ENCODE results near the gene LEMD3. TPM values are rescaled to one million over a fixed set of nuclear protein-coding genes. Genes with fewer than 3 reads are reported as not detected.

Gene LEMD3
- total RNA-seq, 2 experiments from 2014 or later: 15.9 to 17.6 TPM

DNA sequence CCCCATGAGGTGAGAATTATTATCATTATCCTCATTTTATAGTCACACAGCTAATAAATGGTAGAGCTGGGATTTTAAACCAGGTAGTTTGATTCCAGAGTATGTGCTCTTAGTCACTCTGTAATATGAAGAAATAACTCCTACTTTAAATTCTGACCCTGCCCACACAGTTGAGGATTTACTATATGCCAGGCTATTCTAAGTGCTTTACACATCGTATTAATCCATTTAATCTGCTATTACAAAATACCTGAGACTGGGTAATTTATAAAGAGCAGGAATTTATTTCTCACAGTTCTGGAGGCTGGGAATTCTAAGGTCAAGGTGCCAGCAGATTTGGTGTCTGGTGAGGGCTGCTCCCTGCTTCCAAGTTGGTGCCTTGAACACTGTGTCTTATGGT lies 28.6 kb upstream of the LEMD3 start:
- H3K4me1 Mint-ChIP-seq: no peaks in the 10 kb centered on the region
- H3K36me3 Mint-ChIP-seq (ENCODE audit: low read depth): peaks cover 3% of the 10 kb centered on the region
- POLR2A ChIA-PET: interaction anchor here (0.7 kb wide), 1 partner anchor 29 kb away, joined by 3 read pairs; the partner anchor contains the start of gene LEMD3
- H3K9me3 Mint-ChIP-seq (ENCODE audit: low read depth): peaks cover 5% of the 10 kb centered on the region
- intact Hi-C loops (cut with DNase I, micrococcal nuclease): no loop called here
- no peak overlapping the region for H3K4me3 Mint-ChIP-seq
- ATAC-seq (no peak), DNase-seq (no peak)
- CTCF ChIA-PET: interaction anchor here (1.3 kb wide), 1 partner anchor 18 kb away, joined by 4 read pairs; no protein-coding TSS in a partner anchor
- H3K27ac Mint-ChIP-seq: no peak overlapping the region
- peaks cover 24% of the 10 kb centered on the region for H3K27me3 Mint-ChIP-seq

DNA sequence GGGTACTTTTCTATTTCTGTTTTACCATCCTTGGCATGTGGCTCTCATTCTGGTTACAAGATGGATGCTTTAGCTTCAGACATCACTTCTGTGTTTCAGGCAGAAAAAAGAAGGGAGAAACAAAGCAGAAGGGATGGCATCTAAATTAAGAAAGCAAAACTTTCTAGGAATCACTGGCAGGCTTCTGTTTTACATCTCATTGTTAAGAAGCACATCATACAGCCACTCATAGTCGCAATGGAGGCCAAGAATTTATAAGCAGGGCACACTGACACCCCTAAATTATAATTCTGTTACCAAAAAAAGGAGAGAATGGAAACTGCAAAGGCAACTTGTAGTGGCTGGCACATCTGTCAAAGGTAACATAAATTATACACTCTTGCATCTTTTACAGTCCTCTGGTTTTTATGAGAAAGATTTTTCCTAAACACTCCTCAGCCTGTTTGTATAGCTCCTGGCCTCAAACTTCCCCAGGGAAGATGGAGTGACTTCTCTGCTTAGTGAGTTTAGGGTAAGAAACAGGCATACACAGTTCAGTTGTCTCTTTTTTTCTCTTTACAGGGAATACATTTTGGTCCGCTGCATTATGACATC lies 22.0 kb upstream of the LEMD3 start:
- ChIA-PET POLR2A (no interaction called here), CTCF (interaction anchor here (0.6 to 1.2 kb wide), 5 partner anchors 11 to 379 kb away, joined by 3 to 4 read pairs (median 3); no protein-coding TSS in a partner anchor)
- Mint-ChIP-seq H3K27me3 (peaks cover 31% of the 10 kb centered on the region), H3K4me3 (no peak overlapping the region), H3K4me1 (no peaks in the 10 kb centered on the region), H3K36me3 (ENCODE audit: low read depth) (no peaks in the 10 kb centered on the region), H3K27ac (no peak overlapping the region), H3K9me3 (ENCODE audit: low read depth) (no peaks in the 10 kb centered on the region)
- intact Hi-C loops (cut with DNase I, micrococcal nuclease): no loop called here
- DNase-seq (no peak), ATAC-seq (no peak)

DNA sequence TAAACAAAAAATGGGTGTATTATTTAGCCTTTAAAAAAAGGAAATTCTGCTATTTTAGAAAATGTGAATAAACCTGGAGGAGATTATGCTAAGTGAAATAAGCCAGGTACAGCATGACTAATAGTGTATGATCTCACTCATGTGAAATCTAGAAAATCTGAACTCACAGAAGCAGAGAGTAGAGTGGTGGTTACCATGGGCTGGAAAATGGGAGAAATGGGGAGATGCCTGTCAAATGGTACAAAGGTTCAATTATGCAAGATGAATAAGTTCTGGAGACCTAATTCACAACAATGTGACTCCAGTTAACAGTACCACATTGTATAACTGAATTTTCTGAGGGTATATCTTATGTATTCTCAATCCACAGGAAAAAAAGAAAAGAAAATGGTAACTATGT lies 17.4 kb upstream of the LEMD3 start:
- Mint-ChIP-seq H3K27me3 (peaks cover 23% of the 10 kb centered on the region), H3K9me3 (ENCODE audit: low read depth) (no peaks in the 10 kb centered on the region), H3K27ac (no peak overlapping the region), H3K36me3 (ENCODE audit: low read depth) (no peaks in the 10 kb centered on the region), H3K4me3 (no peak overlapping the region), H3K4me1 (peaks cover 15% of the 10 kb centered on the region)
- ChIA-PET POLR2A (no interaction called here), CTCF (no interaction called here)
- ATAC-seq (no peak), DNase-seq (no peak)
- intact Hi-C loops (cut with DNase I, micrococcal nuclease): no loop called here

DNA sequence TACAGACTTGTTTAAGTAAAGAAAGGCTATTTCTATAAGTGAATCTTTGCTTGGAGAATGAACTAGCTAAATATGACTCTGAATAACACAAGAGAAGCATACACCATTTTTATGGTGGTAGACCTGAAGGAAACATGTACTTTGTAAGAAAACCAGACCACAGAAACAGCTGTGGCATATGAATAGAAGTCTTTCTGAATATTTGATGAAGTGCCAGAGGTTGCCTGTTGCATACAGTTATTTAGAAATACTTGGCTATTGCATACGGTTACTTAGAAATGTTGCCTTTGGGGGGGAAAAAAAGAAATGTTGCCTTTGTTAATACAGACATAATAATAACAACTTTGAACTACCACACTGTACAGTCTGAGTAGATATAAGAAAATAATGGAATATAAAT lies 16.8 kb upstream of the LEMD3 start:
- ChIA-PET CTCF (no interaction called here), POLR2A (no interaction called here)
- no peak overlapping the region for H3K27ac Mint-ChIP-seq
- peaks cover 23% of the 10 kb centered on the region for H3K27me3 Mint-ChIP-seq
- no peaks in the 10 kb centered on the region for H3K9me3 Mint-ChIP-seq (ENCODE audit: low read depth)
- ATAC-seq (no peak), DNase-seq (no peak)
- no peak overlapping the region for H3K4me3 Mint-ChIP-seq
- H3K4me1 Mint-ChIP-seq: peaks cover 17% of the 10 kb centered on the region
- intact Hi-C loops (cut with DNase I, micrococcal nuclease): no loop called here
- no peaks in the 10 kb centered on the region for H3K36me3 Mint-ChIP-seq (ENCODE audit: low read depth)

DNA sequence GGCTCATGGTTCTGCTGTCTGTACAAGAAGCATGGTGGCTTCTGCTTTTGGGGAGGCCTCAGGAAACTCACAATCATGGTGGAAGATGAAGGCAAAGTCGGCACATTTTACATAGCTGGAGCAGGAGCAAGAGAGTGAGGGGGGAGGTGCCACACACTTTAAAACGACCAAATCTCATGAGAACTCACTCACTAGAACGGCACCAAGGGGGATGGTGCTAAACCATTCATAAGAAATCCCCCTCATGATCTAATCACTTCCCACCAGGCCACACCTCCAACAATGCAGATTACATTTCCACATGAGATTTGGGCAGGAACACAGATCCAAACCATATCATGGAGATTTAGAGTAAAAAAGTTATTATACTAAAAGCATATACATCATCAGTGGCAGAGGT lies 13.6 kb upstream of the LEMD3 start:
- Mint-ChIP-seq H3K4me1 (peaks cover 17% of the 10 kb centered on the region), H3K9me3 (ENCODE audit: low read depth) (no peaks in the 10 kb centered on the region), H3K4me3 (no peak overlapping the region), H3K27ac (peak overlapping the region; percentile 40), H3K36me3 (ENCODE audit: low read depth) (no peaks in the 10 kb centered on the region), H3K27me3 (peaks cover 21% of the 10 kb centered on the region)
- peak; percentile 19 for DNase-seq
- ChIA-PET POLR2A (interaction anchor here (0.6 to 2.5 kb wide), 2 partner anchors 13 to 205 kb away, joined by 3 to 14 read pairs; partner anchors contain the start of gene LEMD3), CTCF (interaction anchor here (0.6 to 4.4 kb wide), 3 partner anchors 13 to 400 kb away, joined by 3 to 22 read pairs (median 3); partner anchors contain the start of gene LEMD3)
- intact Hi-C loops (cut with DNase I, micrococcal nuclease): loop anchor here (1.0 kb wide), 1 partner anchor 14 kb away; the partner anchor contains the start of gene LEMD3 (in 2 of the 2)
- peak; percentile 54 for ATAC-seq

DNA sequence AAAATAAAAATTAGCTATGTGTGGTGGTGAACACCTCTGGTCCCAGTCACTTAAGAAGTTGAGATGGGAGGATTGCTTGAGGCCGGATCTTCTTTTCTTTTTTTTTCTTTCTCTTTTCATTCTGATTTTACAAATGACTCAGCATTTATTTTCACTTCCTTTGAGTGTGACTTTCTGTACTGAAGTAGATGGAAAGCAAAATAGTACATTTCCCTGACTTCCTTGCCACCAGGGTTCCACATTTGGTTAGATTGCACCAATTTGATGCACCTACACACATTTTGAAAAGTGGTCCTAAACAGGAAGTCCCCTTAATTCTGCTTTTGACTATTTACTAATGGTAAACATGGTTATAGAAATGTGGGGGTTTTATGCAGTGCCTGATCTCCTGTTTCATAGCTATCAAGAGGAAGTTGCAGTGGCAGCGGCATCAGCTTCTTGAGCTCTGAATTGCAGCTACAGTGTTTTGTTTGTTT lies 13.0 kb upstream of the LEMD3 start:
- H3K4me1 Mint-ChIP-seq: peaks cover 17% of the 10 kb centered on the region
- DNase-seq (peak; percentile 44), ATAC-seq (peak; percentile 85)
- intact Hi-C loops (cut with DNase I, micrococcal nuclease): loop anchor here (1.0 kb wide), 1 partner anchor 13 kb away; the partner anchor contains the start of gene LEMD3 (in 2 of the 2)
- peaks cover 20% of the 10 kb centered on the region for H3K27me3 Mint-ChIP-seq
- peak overlapping the region; percentile 3 for H3K4me3 Mint-ChIP-seq
- POLR2A ChIA-PET: interaction anchor here (0.6 to 2.5 kb wide), 2 partner anchors 13 to 205 kb away, joined by 3 to 14 read pairs; partner anchors contain the start of gene LEMD3
- no peaks in the 10 kb centered on the region for H3K9me3 Mint-ChIP-seq (ENCODE audit: low read depth)
- H3K36me3 Mint-ChIP-seq (ENCODE audit: low read depth): no peaks in the 10 kb centered on the region
- peak overlapping the region; percentile 82 for H3K27ac Mint-ChIP-seq
- CTCF ChIA-PET: interaction anchor here (4.4 kb wide), 1 partner anchor 12 kb away, joined by 22 read pairs; the partner anchor contains the start of gene LEMD3

DNA sequence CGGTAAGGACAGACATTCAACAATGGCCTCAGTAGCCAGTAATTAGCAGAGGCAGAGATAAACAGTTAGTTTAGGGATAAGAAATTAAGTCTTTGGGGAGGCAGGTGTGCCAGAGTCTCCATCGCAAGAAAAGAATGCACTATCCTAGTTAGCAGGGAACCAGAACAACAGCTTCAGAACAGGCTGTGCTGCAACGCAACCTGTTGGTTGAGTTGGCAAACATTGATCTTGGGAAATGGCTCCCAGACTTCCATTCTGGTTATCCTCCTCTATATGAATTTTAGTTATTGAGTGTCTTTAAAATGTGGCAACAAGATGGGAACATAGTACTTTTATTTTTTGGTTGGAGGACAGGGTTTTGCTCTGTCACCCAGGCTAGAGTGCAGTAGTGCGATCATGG lies 12.3 kb upstream of the LEMD3 start:
- ATAC-seq: no peak
- ChIA-PET POLR2A (interaction anchor here (2.5 kb wide), 1 partner anchor 12 kb away, joined by 14 read pairs; the partner anchor contains the start of gene LEMD3), CTCF (interaction anchor here (4.4 kb wide), 1 partner anchor 11 kb away, joined by 22 read pairs; the partner anchor contains the start of gene LEMD3)
- Mint-ChIP-seq H3K9me3 (ENCODE audit: low read depth) (no peaks in the 10 kb centered on the region), H3K27ac (peak overlapping the region; percentile 38), H3K4me1 (peaks cover 17% of the 10 kb centered on the region), H3K27me3 (peaks cover 16% of the 10 kb centered on the region), H3K36me3 (ENCODE audit: low read depth) (no peaks in the 10 kb centered on the region), H3K4me3 (no peak overlapping the region)
- no peak for DNase-seq
- intact Hi-C loops (cut with DNase I, micrococcal nuclease): no loop called here

DNA sequence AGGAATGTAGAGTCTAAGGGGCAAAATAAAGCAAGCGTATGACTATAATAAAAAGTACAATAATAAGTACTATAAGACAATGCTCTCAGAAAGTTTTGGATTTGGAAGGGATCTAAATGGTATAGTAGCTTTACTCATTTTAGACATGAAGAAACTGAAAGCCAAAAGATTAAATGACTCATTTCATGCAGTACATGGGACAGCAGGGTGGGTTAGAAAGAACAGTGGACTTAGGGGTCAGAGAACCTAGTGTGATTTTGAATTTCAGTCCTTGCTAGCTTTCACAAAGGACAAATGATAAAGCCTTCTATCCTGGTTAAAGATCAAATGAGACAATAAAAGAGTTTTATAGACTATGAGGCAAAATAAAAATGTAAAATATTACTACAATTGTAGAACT lies 6.8 kb upstream of the LEMD3 start:
- ChIA-PET POLR2A (no interaction called here), CTCF (interaction anchor here (0.8 kb wide), 1 partner anchor 9 kb away, joined by 3 read pairs; no protein-coding TSS in a partner anchor)
- Mint-ChIP-seq H3K4me3 (no peak overlapping the region), H3K27me3 (peaks cover 16% of the 10 kb centered on the region), H3K36me3 (ENCODE audit: low read depth) (no peaks in the 10 kb centered on the region), H3K27ac (no peak overlapping the region), H3K4me1 (no peaks in the 10 kb centered on the region), H3K9me3 (ENCODE audit: low read depth) (no peaks in the 10 kb centered on the region)
- ATAC-seq (peak; percentile 33), DNase-seq (no peak)
- intact Hi-C loops (cut with DNase I, micrococcal nuclease): no loop called here

DNA sequence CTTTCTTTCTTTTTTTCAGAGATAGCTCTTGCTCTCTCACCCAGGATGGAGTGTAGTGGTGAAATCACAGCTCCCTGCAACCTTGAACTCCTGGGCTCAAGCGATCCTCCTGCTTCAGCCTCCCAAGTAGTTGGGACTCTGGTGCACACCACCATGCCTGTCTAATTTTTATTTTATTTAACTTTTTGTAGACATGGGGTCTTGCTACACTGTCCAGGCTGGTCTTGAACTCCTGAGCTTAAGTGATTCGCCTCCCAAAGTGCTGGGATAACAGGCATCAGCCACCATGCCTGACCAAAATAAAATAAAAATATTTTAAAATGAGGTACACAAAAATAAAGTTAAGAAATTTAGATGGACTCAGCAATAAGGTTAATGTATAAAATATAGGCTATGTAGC lies 5.1 kb upstream of the LEMD3 start:
- Mint-ChIP-seq H3K9me3 (ENCODE audit: low read depth) (no peaks in the 10 kb centered on the region), H3K36me3 (ENCODE audit: low read depth) (no peaks in the 10 kb centered on the region), H3K4me3 (no peak overlapping the region), H3K27ac (no peak overlapping the region), H3K27me3 (peaks cover 16% of the 10 kb centered on the region), H3K4me1 (peaks cover 5% of the 10 kb centered on the region)
- DNase-seq (no peak), ATAC-seq (no peak)
- CTCF ChIA-PET: interaction anchor here (1.0 kb wide), 1 partner anchor 69 kb away, joined by 3 read pairs; no protein-coding TSS in a partner anchor
- intact Hi-C loops (cut with DNase I, micrococcal nuclease): no loop called here
- POLR2A ChIA-PET: no interaction called here

DNA sequence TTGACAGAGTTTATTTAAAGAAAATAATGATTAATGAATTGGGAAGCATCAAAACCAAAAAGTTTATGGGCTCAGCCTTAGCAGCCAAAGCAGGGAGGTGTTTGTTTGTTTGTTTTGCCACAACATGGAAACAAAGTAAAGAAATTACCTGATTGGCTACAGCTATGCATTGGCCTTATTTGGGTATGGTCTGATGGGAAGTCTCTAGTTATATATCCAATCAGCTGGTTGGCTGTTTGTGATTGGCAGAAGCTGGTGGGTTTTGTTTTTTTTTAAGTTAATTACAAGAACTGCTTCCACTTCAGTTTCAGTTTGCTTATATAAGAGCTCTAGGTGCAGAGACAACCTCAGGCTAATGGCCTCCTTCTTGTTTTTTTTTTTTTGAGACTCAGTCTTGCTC lies 4.6 kb upstream of the LEMD3 start:
- no peaks in the 10 kb centered on the region for H3K36me3 Mint-ChIP-seq (ENCODE audit: low read depth)
- H3K4me1 Mint-ChIP-seq: peaks cover 5% of the 10 kb centered on the region
- peaks cover 16% of the 10 kb centered on the region for H3K27me3 Mint-ChIP-seq
- no peak overlapping the region for H3K27ac Mint-ChIP-seq
- ChIA-PET POLR2A (no interaction called here), CTCF (interaction anchor here (1.0 kb wide), 1 partner anchor 69 kb away, joined by 3 read pairs; no protein-coding TSS in a partner anchor)
- ATAC-seq (no peak), DNase-seq (no peak)
- intact Hi-C loops (cut with DNase I, micrococcal nuclease): loop anchor here (5.0 kb wide), 2 partner anchors 552 to 968 kb away; partner anchors contain the start of genes LLPH (in 1 of the 2) and RASSF3 (in 1 of the 2)
- no peaks in the 10 kb centered on the region for H3K9me3 Mint-ChIP-seq (ENCODE audit: low read depth)
- no peak overlapping the region for H3K4me3 Mint-ChIP-seq

DNA sequence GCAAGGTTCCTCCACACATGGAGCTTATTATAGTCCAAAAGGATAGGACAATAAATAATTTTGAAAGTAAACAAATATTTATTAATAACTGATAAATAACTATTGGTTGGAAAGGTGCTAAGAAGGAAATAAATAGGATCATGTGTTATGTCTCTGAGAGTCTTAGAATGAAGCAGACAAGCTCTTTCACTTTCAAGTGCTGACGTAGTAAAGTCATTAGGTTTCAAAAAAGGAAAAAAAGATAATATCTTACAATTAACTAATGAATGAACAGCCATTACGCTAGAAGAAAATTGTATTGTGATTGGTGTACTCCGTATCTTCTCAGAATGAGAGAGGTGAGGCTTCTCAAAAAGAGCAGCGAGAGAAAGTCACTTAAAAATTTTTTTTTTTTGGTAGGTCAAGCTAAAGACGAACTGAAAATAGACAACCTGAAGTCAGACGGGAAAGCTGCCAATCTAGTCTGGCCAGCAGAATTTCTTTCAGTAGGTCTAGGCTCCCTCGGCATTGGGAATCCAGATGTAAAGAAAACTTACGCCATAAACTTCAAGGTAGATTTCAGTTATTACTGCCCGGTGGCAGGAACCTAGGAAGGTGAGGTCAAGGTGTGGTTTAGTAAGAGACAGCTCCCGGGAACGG lies 583 bp upstream of the LEMD3 start:
- Mint-ChIP-seq H3K9me3 (ENCODE audit: low read depth) (no peaks in the 10 kb centered on the region), H3K4me1 (peaks cover 29% of the 10 kb centered on the region), H3K27me3 (peaks cover 3% of the 10 kb centered on the region), H3K4me3 (peak overlapping the region; percentile 92), H3K36me3 (ENCODE audit: low read depth) (peaks cover 27% of the 10 kb centered on the region), H3K27ac (peak overlapping the region; percentile 97)
- no peak for DNase-seq
- intact Hi-C loops (cut with DNase I, micrococcal nuclease): loop anchor here (1.0 to 5.0 kb wide), 9 partner anchors 12 to 1134 kb away; partner anchors contain the start of genes LLPH (in 2 of the 2), GNS (in 1 of the 2), HELB (in 1 of the 2) and RASSF3 (in 1 of the 2)
- CTCF ChIA-PET: interaction anchor here (0.6 to 3.9 kb wide), 9 partner anchors 10 to 926 kb away, joined by 3 to 22 read pairs (median 3); no protein-coding TSS in a partner anchor
- no peak for ATAC-seq
- POLR2A ChIA-PET: interaction anchor here (0.9 to 1.5 kb wide), 5 partner anchors 11 to 764 kb away, joined by 3 to 14 read pairs (median 3); partner anchors contain the start of gene XPOT
